Osteocyte (in vitro differentiated cells): Measurements from ENCODE around the gene CASR. TPM values are rescaled to one million over a fixed set of nuclear protein-coding genes. Genes with fewer than 3 reads are reported as not detected.
"Not testable (repeated sequence)": the region's sequence is repeated elsewhere in the genome, so short reads cannot be mapped to it uniquely, and the experiment has no call there.

Experiments used
- DNase-seq: peaks from one replicate; pipeline ENCODE4 v3.0.0; 2021; ENCODE audit warnings: mixed read lengths; ENCODE audit not compliant: unreplicated experiment; ENCODE audit errors: extremely low spot score
- H3K27ac Mint-ChIP-seq: one replicate; pipeline ENCODE4 v1.8.0; 2021; ENCODE audit warnings: mild to moderate bottlenecking, mixed read lengths; ENCODE audit not compliant: unreplicated experiment
- H3K27me3 Mint-ChIP-seq: one replicate; pipeline ENCODE4 v1.8.0; 2021; ENCODE audit warnings: mixed read lengths; ENCODE audit not compliant: unreplicated experiment
- H3K36me3 Mint-ChIP-seq: one replicate; pipeline ENCODE4 v1.8.0; 2021; ENCODE audit warnings: mixed read lengths; ENCODE audit not compliant: unreplicated experiment
- H3K4me1 Mint-ChIP-seq: one replicate; pipeline ENCODE4 v1.8.0; 2021; ENCODE audit warnings: mixed read lengths; ENCODE audit not compliant: unreplicated experiment
- H3K4me3 Mint-ChIP-seq: one replicate; pipeline ENCODE4 v1.8.0; 2021; ENCODE audit warnings: mild to moderate bottlenecking, moderate library complexity, mixed read lengths; ENCODE audit not compliant: unreplicated experiment
- H3K9me3 Mint-ChIP-seq: one replicate; pipeline ENCODE4 v1.8.0; 2021; ENCODE audit warnings: mixed read lengths; ENCODE audit not compliant: unreplicated experiment
- total RNA-seq: library from RNA; stranded (reverse); gene quantifications from 2 replicates; pipeline ENCODE4 v1.2.1, GENCODE V29; 2021
- TF ChIP-seq, protein P1 (sequence below): fragments of 200-600 bp; sonication (generic); IDR thresholded peaks from 2 replicates; pipeline ENCODE4 v1.5.0; 2021; ENCODE audit warnings: antibody characterized with exemption, mild to moderate bottlenecking, moderate library complexity

Gene CASR
- total RNA-seq, 1 donor from 2014 or later = not detected

GRCh38 chr3:122167630-122168029 is 15.8 kb upstream of the CASR start:
- no peak for DNase-seq
- no peak overlapping the region for H3K4me3 Mint-ChIP-seq
- no peaks in the 10 kb centered on the region for H3K4me1 Mint-ChIP-seq
- no peak overlapping the region for H3K27ac Mint-ChIP-seq
- H3K36me3 Mint-ChIP-seq = no peaks in the 10 kb centered on the region
- H3K27me3 Mint-ChIP-seq = no peaks in the 10 kb centered on the region
- peaks cover 23% of the 10 kb centered on the region for H3K9me3 Mint-ChIP-seq
- TF ChIP-seq, protein P1, sequence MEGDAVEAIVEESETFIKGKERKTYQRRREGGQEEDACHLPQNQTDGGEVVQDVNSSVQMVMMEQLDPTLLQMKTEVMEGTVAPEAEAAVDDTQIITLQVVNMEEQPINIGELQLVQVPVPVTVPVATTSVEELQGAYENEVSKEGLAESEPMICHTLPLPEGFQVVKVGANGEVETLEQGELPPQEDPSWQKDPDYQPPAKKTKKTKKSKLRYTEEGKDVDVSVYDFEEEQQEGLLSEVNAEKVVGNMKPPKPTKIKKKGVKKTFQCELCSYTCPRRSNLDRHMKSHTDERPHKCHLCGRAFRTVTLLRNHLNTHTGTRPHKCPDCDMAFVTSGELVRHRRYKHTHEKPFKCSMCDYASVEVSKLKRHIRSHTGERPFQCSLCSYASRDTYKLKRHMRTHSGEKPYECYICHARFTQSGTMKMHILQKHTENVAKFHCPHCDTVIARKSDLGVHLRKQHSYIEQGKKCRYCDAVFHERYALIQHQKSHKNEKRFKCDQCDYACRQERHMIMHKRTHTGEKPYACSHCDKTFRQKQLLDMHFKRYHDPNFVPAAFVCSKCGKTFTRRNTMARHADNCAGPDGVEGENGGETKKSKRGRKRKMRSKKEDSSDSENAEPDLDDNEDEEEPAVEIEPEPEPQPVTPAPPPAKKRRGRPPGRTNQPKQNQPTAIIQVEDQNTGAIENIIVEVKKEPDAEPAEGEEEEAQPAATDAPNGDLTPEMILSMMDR = no peak

DNA sequence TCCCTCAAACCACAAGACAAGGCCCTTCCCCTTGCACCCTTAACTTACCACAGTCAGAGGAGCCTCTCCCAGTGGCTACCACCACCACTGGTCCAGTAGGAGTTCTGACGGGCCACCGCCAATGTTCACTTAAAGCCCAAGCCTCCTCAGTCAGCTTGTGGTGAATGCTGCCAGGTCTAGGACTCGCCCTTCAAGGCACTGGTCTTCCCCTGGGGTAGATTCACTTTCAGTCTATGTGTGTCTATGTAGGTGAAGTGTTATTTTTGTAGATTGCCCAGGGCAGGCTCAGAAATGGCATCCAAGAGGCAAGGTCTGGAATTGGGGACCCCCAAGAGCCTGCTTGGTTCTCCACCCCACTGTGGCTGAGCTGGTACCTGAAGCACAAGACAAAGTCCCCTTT is 15.4 kb upstream of the CASR start:
- TF ChIP-seq, protein P1 = no peak
- no peak overlapping the region for H3K27ac Mint-ChIP-seq

GRCh38 chr3:122169911-122170310 is 13.6 kb upstream of the CASR start:
- no peak for DNase-seq
- Mint-ChIP-seq H3K4me1 (no peaks in the 10 kb centered on the region), H3K27ac (no peak overlapping the region), H3K36me3 (no peaks in the 10 kb centered on the region), H3K9me3 (peaks cover 26% of the 10 kb centered on the region), H3K27me3 (no peaks in the 10 kb centered on the region), H3K4me3 (no peak overlapping the region)
- TF ChIP-seq, protein P1 = no peak

More for the DNA sequence above, 15.4 kb upstream of the CASR start:
- Mint-ChIP-seq H3K4me3 (no peak overlapping the region), H3K4me1 (no peaks in the 10 kb centered on the region), H3K36me3 (no peaks in the 10 kb centered on the region), H3K27me3 (no peaks in the 10 kb centered on the region), H3K9me3 (peaks cover 26% of the 10 kb centered on the region)
- no peak for DNase-seq

GRCh38 chr3:122171361-122171760 is 12.1 kb upstream of the CASR start:
- not testable (repeated sequence) for DNase-seq, H3K27me3 Mint-ChIP-seq, H3K4me3 Mint-ChIP-seq, H3K36me3 Mint-ChIP-seq, H3K4me1 Mint-ChIP-seq, H3K27ac Mint-ChIP-seq
- peaks cover 24% of the 10 kb centered on the region for H3K9me3 Mint-ChIP-seq

GRCh38 chr3:122178711-122179110 is 4.8 kb upstream of the CASR start:
- peaks cover 16% of the 10 kb centered on the region for H3K27me3 Mint-ChIP-seq
- DNase-seq = no peak
- peaks cover 3% of the 10 kb centered on the region for H3K4me1 Mint-ChIP-seq
- H3K36me3 Mint-ChIP-seq = no peaks in the 10 kb centered on the region
- H3K27ac Mint-ChIP-seq = no peak overlapping the region
- H3K9me3 Mint-ChIP-seq = no peaks in the 10 kb centered on the region
- TF ChIP-seq, protein P1 = no peak
- H3K4me3 Mint-ChIP-seq = no peak overlapping the region
